Measurements from ENCODE around the gene PTPRJ. TPM values are rescaled to one million over a fixed set of nuclear protein-coding genes. Genes with fewer than 3 reads are reported as not detected.
A peak's percentile ranks its signal among the peaks of the same experiment; 100 is the strongest.

The PTPRJ gene
- total and polyA plus RNA-seq, 2 of the 4 experiments (the other 2 are of a cell fraction): 5.6 to 14.9 TPM

DNA sequence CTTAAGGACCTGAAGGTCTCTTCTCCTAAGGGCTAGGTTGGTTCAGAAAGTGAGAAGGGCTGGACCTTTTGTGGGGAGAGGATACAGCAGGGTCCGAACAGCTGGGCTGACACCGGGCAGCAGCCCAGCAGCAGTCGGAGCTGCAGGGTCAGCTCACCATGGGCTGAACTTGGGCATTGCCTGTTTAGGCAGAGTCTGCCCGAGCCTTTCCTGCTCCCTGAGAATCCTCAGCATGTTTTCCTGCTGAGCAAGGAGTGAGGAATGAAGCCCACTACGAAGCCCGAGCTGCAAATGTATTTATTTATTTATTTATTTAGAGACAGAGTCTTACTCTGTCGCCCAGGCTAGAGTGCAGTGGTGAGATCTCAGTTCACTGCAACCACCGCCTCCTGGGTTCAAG lies 83.9 kb downstream of the PTPRJ start:
- H3K4me3 ChIP-seq (ENCODE audit: insufficient read depth, low read depth, low read length): no peak overlapping the region
- H3K36me3 ChIP-seq (ENCODE audit: control insufficient read depth, insufficient read depth, low read length): no peaks in the 10 kb centered on the region
- H3K14ac ChIP-seq (replicated peaks; ENCODE audit: low read depth, low read length): peak overlapping the region; percentile 88
- ChIA-PET POLR2A (ENCODE audit: unreplicated experiment) (interaction anchor here (0.7 kb wide), 1 partner anchor 8 kb away, joined by 17 read pairs; no protein-coding TSS in a partner anchor), CTCF (interaction anchor here (0.9 to 1.2 kb wide), 3 partner anchors 9 to 130 kb away, joined by 3 to 5 read pairs (median 3); no protein-coding TSS in a partner anchor)
- H3K56ac ChIP-seq (ENCODE audit: extremely low read depth, insufficient read depth, low read length): peak overlapping the region; percentile 95
- peak overlapping the region; percentile 79 to 80 for H4K8ac ChIP-seq (ENCODE audit: low read depth in 2 of 2, low read length in 2 of 2)
- peak overlapping the region; percentile 87 for H2BK20ac ChIP-seq (ENCODE audit: low read depth, low read length)
- peak overlapping the region; percentile 54 for H2AFZ ChIP-seq (replicated peaks; ENCODE audit: low read length, poor library complexity)
- in situ Hi-C loops (cut with MboI; ENCODE audit: low sequenced_read_pairs): no loop called here
- peak overlapping the region; percentile 95 for H4K91ac ChIP-seq (ENCODE audit: insufficient read depth, low read depth, low read length)
- H3K4me2 ChIP-seq (ENCODE audit: low read depth, low read length): peak overlapping the region; percentile 64
- peak overlapping the region; percentile 98 for H3K4ac ChIP-seq (ENCODE audit: low read depth, low read length)
- H3K9ac ChIP-seq (ENCODE audit: low read depth, low read length): peak overlapping the region; percentile 86
- H3K27ac ChIP-seq (ENCODE audit: insufficient read depth, low read length): peak overlapping the region; percentile 88
- H3K18ac ChIP-seq (ENCODE audit: low read depth, low read length): peak overlapping the region; percentile 95
- H2BK15ac ChIP-seq (ENCODE audit: low read depth, low read length): peak overlapping the region; percentile 94; the same call in 2 of the 3 replicates
- peak; percentile 65 for ATAC-seq (ENCODE audit: low read depth)
- peaks cover 13 to 58% of the 10 kb centered on the region in 2 experiments for H3K79me1 ChIP-seq (ENCODE audit: low read depth in 1 of 2, low read length in 2 of 2)
- no peaks in the 10 kb centered on the region for H3K27me3 ChIP-seq (ENCODE audit: control insufficient read depth, insufficient read depth, low read length)
- peak overlapping the region; percentile 79 for H2AK5ac ChIP-seq (ENCODE audit: low read depth, low read length)
- 18% methylated on average over 3 of the region's 8 CpGs; no CpG with 5 or more reads in 1 of the 2 experiments for WGBS, 2 experiments (ENCODE audit: extremely low coverage in 2 of 2, insufficient read length in 1 of 2)
- H2BK5ac ChIP-seq (ENCODE audit: low read depth, low read length, poor library complexity, severe bottlenecking): peak overlapping the region; percentile 82
- TF ChIP-seq, protein P1, sequence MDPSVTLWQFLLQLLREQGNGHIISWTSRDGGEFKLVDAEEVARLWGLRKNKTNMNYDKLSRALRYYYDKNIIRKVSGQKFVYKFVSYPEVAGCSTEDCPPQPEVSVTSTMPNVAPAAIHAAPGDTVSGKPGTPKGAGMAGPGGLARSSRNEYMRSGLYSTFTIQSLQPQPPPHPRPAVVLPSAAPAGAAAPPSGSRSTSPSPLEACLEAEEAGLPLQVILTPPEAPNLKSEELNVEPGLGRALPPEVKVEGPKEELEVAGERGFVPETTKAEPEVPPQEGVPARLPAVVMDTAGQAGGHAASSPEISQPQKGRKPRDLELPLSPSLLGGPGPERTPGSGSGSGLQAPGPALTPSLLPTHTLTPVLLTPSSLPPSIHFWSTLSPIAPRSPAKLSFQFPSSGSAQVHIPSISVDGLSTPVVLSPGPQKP (IDR thresholded peaks at IDR 0.05; ENCODE audit: borderline replicate concordance, low read depth, low read length): no peak
- TF ChIP-seq SMC3 (IDR thresholded peaks at IDR 0.05; ENCODE audit: low read depth, low read length): no peak
- TF ChIP-seq FOS (IDR thresholded peaks at IDR 0.05; ENCODE audit: low read depth, low read length): no peak
- TF ChIP-seq RAD21 (IDR thresholded peaks at IDR 0.05; ENCODE audit: low read length): 0 out of 2 replicates have a peak, but pooled peaks have one; percentile 5
- intact Hi-C loops (cut with micrococcal nuclease): loop anchor here (5.0 kb wide), 1 partner anchor 62 kb away; no protein-coding TSS in a partner anchor
- peaks cover 15% of the 10 kb centered on the region for H3K4me1 ChIP-seq (ENCODE audit: control insufficient read depth, insufficient read depth, low read length)
- peak overlapping the region; percentile 81 for H4K5ac ChIP-seq (ENCODE audit: low read depth, low read length)
- no TSS peak for BruUV-seq (replicated peaks)
- dilution Hi-C loops (cut with HindIII; ENCODE audit: low sequenced_read_pairs, unreplicated experiment): no loop called here
- peak overlapping the region; percentile 91 for H3K23ac ChIP-seq (ENCODE audit: low read depth, low read length)
- peaks cover 13% of the 10 kb centered on the region; the same call in 1 of the 2 replicates for H3K9me1 ChIP-seq (ENCODE audit: insufficient read depth, low read length)
- no peaks in the 10 kb centered on the region for H3K9me3 ChIP-seq (ENCODE audit: control insufficient read depth, insufficient read depth, low read length)
- peak overlapping the region; percentile 53 for H2AK9ac ChIP-seq (replicated peaks; ENCODE audit: low read depth, low read length, poor library complexity)
- DNase-seq: peak; percentile 80
- peak overlapping the region; percentile 97 for H2BK120ac ChIP-seq (ENCODE audit: low read depth, low read length)
- H4K20me1 ChIP-seq (ENCODE audit: insufficient read depth, low read length): peaks cover 7% of the 10 kb centered on the region; the same call in 1 of the 2 replicates
